ENCODE results near the gene INPP4B. TPM values are rescaled to one million over a fixed set of nuclear protein-coding genes. Genes with fewer than 3 reads are reported as not detected.

INPP4B gene
- total RNA-seq, 1 donor from 2014 or later, result 32.7 TPM

GRCh38 chr4:142379277-142380051 lies 466.6 kb downstream of the INPP4B start:
- Histone ChIP-seq H3K4me1 (peaks cover 4 to 18% of the 10 kb centered on the region in 2 donors), H3K4me3 (no peak overlapping the region), H3K27ac (peak overlapping the region; percentile 61 to 71), H3K36me3 (no peaks in the 10 kb centered on the region), H3K9me3 (no peaks in the 10 kb centered on the region), H3K27me3 (no peaks in the 10 kb centered on the region)
- no peak for TF ChIP-seq CTCF (IDR thresholded peaks at IDR 0.05)
- DNase-seq (ENCODE audit: low spot score in 2 of 2), result no peak
- intact Hi-C loops (cut with DNase I), result loop anchor here (2.0 to 10.0 kb wide), 4 partner anchors 25 to 745 kb away; partner anchors contain the start of gene IL15

GRCh38 chr4:142378179-142378578 lies 467.9 kb downstream of the INPP4B start:
- H3K27ac ChIP-seq, result peak overlapping the region; percentile 61
- TF ChIP-seq CTCF (IDR thresholded peaks at IDR 0.05), result no peak
- intact Hi-C loops (cut with DNase I), result loop anchor here (2.0 to 10.0 kb wide), 4 partner anchors 27 to 743 kb away; partner anchors contain the start of gene IL15
- no peaks in the 10 kb centered on the region for H3K27me3 ChIP-seq
- H3K9me3 ChIP-seq, result no peaks in the 10 kb centered on the region
- DNase-seq (ENCODE audit: low spot score in 2 of 2), result no peak
- H3K36me3 ChIP-seq, result no peaks in the 10 kb centered on the region
- peaks cover 4 to 25% of the 10 kb centered on the region in 2 donors for H3K4me1 ChIP-seq
- H3K4me3 ChIP-seq, result no peak overlapping the region

GRCh38 chr4:142377342-142378091 lies 468.6 kb downstream of the INPP4B start:
- Histone ChIP-seq H3K4me3 (no peak overlapping the region), H3K4me1 (peaks cover 4 to 26% of the 10 kb centered on the region in 2 donors), H3K27me3 (no peaks in the 10 kb centered on the region), H3K27ac (peak overlapping the region; percentile 61), H3K9me3 (no peaks in the 10 kb centered on the region), H3K36me3 (no peaks in the 10 kb centered on the region)
- intact Hi-C loops (cut with DNase I), result loop anchor here (2.0 to 10.0 kb wide), 4 partner anchors 27 to 743 kb away; partner anchors contain the start of gene IL15
- TF ChIP-seq CTCF (IDR thresholded peaks at IDR 0.05), result no peak
- DNase-seq (ENCODE audit: low spot score in 2 of 2), result no peak

GRCh38 chr4:142376204-142376603 lies 469.9 kb downstream of the INPP4B start:
- no peaks in the 10 kb centered on the region for H3K36me3 ChIP-seq
- intact Hi-C loops (cut with DNase I), result loop anchor here (5.0 to 10.0 kb wide), 3 partner anchors 281 to 741 kb away; partner anchors contain the start of gene IL15
- H3K9me3 ChIP-seq, result no peaks in the 10 kb centered on the region
- H3K4me1 ChIP-seq, result peaks cover 4 to 26% of the 10 kb centered on the region in 2 donors
- no peak for DNase-seq (ENCODE audit: low spot score in 2 of 2)
- no peak for TF ChIP-seq CTCF (IDR thresholded peaks at IDR 0.05)
- no peak overlapping the region for H3K4me3 ChIP-seq
- no peaks in the 10 kb centered on the region for H3K27me3 ChIP-seq
- H3K27ac ChIP-seq, result no peak overlapping the region

GRCh38 chr4:142373610-142374009 lies 472.5 kb downstream of the INPP4B start:
- TF ChIP-seq CTCF (IDR thresholded peaks at IDR 0.05), result no peak
- Histone ChIP-seq H3K27ac (peak overlapping the region; percentile 54 to 60), H3K9me3 (peaks cover 0 to 5% of the 10 kb centered on the region in 2 donors), H3K4me3 (no peak overlapping the region), H3K4me1 (peaks cover 0 to 13% of the 10 kb centered on the region in 2 donors), H3K36me3 (no peaks in the 10 kb centered on the region), H3K27me3 (no peaks in the 10 kb centered on the region)
- DNase-seq (ENCODE audit: low spot score in 2 of 2), result no peak
- intact Hi-C loops (cut with DNase I), result loop anchor here (10.0 kb wide), 2 partner anchors 279 to 739 kb away; partner anchors contain the start of gene IL15

Measured in ascending aorta (tissue), 2 donors.